ENCODE data around the gene ZDHHC12.
A peak's percentile ranks its signal among the peaks of the same experiment; 100 is the strongest.

ZDHHC12 gene

DNA sequence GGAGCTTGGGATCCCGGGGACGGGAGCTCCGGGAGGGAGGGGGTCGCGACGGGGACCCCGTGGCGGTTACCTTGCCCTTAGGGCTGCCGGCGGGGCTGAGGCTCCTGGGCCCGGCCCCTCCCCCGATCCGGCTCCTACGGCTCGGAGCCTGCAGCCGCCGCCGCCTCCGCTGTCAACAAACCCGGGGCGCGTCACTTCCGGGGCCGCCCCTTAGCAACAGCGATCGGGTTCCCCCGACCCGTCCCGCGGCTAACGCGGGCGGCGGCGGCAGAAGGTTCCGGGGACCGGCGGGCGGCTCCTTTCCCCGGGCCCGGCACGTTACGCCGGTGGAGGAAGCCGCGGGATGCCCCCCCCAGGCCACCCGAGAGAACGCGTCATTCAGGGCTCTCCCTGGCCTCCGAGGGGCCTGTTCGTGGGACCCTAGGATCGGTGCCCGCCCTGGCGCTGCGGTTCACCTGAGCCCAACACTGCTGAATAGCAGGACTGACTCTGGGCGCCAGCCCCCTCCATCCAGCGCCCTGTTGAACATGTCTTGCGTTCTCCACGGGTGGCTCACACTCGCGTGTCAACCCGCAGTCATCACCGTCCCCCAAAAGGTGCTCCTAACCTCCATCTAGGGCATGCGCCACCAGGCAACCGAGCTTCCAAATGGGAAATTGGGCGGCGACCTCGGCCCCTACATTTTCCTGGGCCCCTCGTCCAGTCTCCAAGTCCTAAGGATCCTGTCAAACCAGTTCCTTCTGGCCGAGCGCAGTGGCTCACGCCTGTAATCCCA, 48.0 kb upstream of the ZDHHC12 start, which contains the start of gene ZER1 (continued):
- TF ChIP-seq, protein P1, sequence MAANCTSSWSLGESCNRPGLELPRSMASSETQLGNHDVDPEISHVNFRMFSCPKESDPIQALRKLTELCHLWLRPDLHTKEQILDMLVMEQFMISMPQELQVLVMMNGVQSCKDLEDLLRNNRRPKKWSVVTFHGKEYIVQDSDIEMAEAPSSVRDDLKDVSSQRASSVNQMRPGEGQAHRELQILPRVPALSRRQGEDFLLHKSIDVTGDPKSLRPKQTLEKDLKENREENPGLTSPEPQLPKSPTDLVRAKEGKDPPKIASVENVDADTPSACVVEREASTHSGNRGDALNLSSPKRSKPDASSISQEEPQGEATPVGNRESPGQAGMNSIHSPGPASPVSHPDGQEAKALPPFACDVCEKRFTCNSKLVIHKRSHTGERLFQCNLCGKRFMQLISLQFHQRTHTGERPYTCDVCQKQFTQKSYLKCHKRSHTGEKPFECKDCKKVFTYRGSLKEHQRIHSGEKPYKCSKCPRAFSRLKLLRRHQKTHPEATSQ (tag by site-specific recombination; IDR thresholded peaks at IDR 0.05): peak; percentile 87
- TF ChIP-seq ZNF768 (tag by site-specific recombination; IDR thresholded peaks at IDR 0.05) (no peak), ZNF580 (tag by site-specific recombination; IDR thresholded peaks at IDR 0.05) (peak; percentile 85), ZNF175 (tag by site-specific recombination; IDR thresholded peaks at IDR 0.05) (no peak), ZNF2 (tag by site-specific recombination; IDR thresholded peaks at IDR 0.05) (peak; percentile 83; the same call in 1 of the 2 replicates), ZNF214 (tag by site-specific recombination; IDR thresholded peaks at IDR 0.05; ENCODE audit: borderline replicate concordance) (no peak), TCF7L2 (IDR thresholded peaks at IDR 0.05; ENCODE audit: borderline replicate concordance, low read depth, low read length) (no peak), ZNF629 (tag by site-specific recombination; IDR thresholded peaks at IDR 0.05) (peak; percentile 83), ZNF670 (tag by site-specific recombination; IDR thresholded peaks at IDR 0.05; ENCODE audit: low read depth) (no peak), ZNF600 (tag by site-specific recombination; IDR thresholded peaks at IDR 0.05) (no peak), SP3 (tag by site-specific recombination; IDR thresholded peaks at IDR 0.05) (peak; percentile 90), SP7 (tag by site-specific recombination; IDR thresholded peaks at IDR 0.05) (peak; percentile 91), SETDB1 (IDR thresholded peaks at IDR 0.05; ENCODE audit: insufficient read length, low read length) (no peak), ZNF19 (tag by site-specific recombination; IDR thresholded peaks at IDR 0.05; ENCODE audit: low read depth) (no peak), RBAK (tag by site-specific recombination; IDR thresholded peaks at IDR 0.05) (no peak), ZNF510 (tag by site-specific recombination; IDR thresholded peaks at IDR 0.05; ENCODE audit: insufficient replicate concordance) (no peak), ZNF174 (tag by site-specific recombination; IDR thresholded peaks at IDR 0.05) (no peak), ZNF549 (tag by site-specific recombination; IDR thresholded peaks at IDR 0.05) (no peak), ZNF366 (tag by site-specific recombination; conservative IDR thresholded peaks at IDR 0.05) (no peak), SP2 (tag by site-specific recombination; IDR thresholded peaks at IDR 0.05) (peak; percentile 79), ZNF561 (tag by site-specific recombination; IDR thresholded peaks at IDR 0.05; ENCODE audit: borderline replicate concordance) (peak; percentile 98), KLF16 (tag by site-specific recombination; IDR thresholded peaks at IDR 0.05) (peak; percentile 92), GLI4 (tag by site-specific recombination; IDR thresholded peaks at IDR 0.05) (peak; percentile 70; the same call in 1 of the 2 replicates), GFI1B (tag by site-specific recombination; IDR thresholded peaks at IDR 0.05) (0 out of 2 replicates have a peak, but pooled peaks have one; percentile 33)
- TF ChIP-seq, protein P2, sequence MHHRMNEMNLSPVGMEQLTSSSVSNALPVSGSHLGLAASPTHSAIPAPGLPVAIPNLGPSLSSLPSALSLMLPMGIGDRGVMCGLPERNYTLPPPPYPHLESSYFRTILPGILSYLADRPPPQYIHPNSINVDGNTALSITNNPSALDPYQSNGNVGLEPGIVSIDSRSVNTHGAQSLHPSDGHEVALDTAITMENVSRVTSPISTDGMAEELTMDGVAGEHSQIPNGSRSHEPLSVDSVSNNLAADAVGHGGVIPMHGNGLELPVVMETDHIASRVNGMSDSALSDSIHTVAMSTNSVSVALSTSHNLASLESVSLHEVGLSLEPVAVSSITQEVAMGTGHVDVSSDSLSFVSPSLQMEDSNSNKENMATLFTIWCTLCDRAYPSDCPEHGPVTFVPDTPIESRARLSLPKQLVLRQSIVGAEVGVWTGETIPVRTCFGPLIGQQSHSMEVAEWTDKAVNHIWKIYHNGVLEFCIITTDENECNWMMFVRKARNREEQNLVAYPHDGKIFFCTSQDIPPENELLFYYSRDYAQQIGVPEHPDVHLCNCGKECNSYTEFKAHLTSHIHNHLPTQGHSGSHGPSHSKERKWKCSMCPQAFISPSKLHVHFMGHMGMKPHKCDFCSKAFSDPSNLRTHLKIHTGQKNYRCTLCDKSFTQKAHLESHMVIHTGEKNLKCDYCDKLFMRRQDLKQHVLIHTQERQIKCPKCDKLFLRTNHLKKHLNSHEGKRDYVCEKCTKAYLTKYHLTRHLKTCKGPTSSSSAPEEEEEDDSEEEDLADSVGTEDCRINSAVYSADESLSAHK (tag by site-specific recombination; IDR thresholded peaks at IDR 0.05): no peak; the same call in 1 of the 2 replicates
- TF ChIP-seq, protein P3, sequence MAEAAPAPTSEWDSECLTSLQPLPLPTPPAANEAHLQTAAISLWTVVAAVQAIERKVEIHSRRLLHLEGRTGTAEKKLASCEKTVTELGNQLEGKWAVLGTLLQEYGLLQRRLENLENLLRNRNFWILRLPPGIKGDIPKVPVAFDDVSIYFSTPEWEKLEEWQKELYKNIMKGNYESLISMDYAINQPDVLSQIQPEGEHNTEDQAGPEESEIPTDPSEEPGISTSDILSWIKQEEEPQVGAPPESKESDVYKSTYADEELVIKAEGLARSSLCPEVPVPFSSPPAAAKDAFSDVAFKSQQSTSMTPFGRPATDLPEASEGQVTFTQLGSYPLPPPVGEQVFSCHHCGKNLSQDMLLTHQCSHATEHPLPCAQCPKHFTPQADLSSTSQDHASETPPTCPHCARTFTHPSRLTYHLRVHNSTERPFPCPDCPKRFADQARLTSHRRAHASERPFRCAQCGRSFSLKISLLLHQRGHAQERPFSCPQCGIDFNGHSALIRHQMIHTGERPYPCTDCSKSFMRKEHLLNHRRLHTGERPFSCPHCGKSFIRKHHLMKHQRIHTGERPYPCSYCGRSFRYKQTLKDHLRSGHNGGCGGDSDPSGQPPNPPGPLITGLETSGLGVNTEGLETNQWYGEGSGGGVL (tag by site-specific recombination; IDR thresholded peaks at IDR 0.05): peak; percentile 79
- TF ChIP-seq, protein P4, sequence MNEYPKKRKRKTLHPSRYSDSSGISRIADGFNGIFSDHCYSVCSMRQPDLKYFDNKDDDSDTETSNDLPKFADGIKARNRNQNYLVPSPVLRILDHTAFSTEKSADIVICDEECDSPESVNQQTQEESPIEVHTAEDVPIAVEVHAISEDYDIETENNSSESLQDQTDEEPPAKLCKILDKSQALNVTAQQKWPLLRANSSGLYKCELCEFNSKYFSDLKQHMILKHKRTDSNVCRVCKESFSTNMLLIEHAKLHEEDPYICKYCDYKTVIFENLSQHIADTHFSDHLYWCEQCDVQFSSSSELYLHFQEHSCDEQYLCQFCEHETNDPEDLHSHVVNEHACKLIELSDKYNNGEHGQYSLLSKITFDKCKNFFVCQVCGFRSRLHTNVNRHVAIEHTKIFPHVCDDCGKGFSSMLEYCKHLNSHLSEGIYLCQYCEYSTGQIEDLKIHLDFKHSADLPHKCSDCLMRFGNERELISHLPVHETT (tag by site-specific recombination; IDR thresholded peaks at IDR 0.05): peak; percentile 91; the same call in 1 of the 2 replicates
- TF ChIP-seq, protein P5, sequence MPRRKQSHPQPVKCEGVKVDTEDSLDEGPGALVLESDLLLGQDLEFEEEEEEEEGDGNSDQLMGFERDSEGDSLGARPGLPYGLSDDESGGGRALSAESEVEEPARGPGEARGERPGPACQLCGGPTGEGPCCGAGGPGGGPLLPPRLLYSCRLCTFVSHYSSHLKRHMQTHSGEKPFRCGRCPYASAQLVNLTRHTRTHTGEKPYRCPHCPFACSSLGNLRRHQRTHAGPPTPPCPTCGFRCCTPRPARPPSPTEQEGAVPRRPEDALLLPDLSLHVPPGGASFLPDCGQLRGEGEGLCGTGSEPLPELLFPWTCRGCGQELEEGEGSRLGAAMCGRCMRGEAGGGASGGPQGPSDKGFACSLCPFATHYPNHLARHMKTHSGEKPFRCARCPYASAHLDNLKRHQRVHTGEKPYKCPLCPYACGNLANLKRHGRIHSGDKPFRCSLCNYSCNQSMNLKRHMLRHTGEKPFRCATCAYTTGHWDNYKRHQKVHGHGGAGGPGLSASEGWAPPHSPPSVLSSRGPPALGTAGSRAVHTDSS (tag by site-specific recombination; IDR thresholded peaks at IDR 0.05): no peak; the same call in 1 of the 2 replicates
- TF ChIP-seq, protein P6, sequence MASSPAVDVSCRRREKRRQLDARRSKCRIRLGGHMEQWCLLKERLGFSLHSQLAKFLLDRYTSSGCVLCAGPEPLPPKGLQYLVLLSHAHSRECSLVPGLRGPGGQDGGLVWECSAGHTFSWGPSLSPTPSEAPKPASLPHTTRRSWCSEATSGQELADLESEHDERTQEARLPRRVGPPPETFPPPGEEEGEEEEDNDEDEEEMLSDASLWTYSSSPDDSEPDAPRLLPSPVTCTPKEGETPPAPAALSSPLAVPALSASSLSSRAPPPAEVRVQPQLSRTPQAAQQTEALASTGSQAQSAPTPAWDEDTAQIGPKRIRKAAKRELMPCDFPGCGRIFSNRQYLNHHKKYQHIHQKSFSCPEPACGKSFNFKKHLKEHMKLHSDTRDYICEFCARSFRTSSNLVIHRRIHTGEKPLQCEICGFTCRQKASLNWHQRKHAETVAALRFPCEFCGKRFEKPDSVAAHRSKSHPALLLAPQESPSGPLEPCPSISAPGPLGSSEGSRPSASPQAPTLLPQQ (tag by site-specific recombination; IDR thresholded peaks at IDR 0.05): peak; percentile 91

All from HEK293 (cell line).